Gastrocnemius medialis (tissue), 4 donors: ENCODE measurements around the gene MRGPRE.

ENCODE experiments used
- CTCF ChIP-seq, 5 experiments: fragments of 450-650 bp in 3 of 5; fragments of 200-600 bp in 2 of 5; sonication (generic) in 2 of 5; IDR thresholded peaks in 4 of 5; conservative IDR thresholded peaks in 1 of 5; 1 replicate in 4 of 5; 2 replicates in 1 of 5; pipeline ENCODE4 v1.5.1; 2016 to 2019; ENCODE audit warnings: antibody characterized with exemption in 5 of 5, mild to moderate bottlenecking in 3 of 5, moderate library complexity in 3 of 5
- POLR2A ChIP-seq, 2 donors: fragments of 450-650 bp; IDR thresholded peaks; one replicate each; pipeline ENCODE4 v1.6.1; 2017; ENCODE audit warnings: antibody characterized with exemption in 2 of 2, mild to moderate bottlenecking in 2 of 2, moderate library complexity in 2 of 2

DNA sequence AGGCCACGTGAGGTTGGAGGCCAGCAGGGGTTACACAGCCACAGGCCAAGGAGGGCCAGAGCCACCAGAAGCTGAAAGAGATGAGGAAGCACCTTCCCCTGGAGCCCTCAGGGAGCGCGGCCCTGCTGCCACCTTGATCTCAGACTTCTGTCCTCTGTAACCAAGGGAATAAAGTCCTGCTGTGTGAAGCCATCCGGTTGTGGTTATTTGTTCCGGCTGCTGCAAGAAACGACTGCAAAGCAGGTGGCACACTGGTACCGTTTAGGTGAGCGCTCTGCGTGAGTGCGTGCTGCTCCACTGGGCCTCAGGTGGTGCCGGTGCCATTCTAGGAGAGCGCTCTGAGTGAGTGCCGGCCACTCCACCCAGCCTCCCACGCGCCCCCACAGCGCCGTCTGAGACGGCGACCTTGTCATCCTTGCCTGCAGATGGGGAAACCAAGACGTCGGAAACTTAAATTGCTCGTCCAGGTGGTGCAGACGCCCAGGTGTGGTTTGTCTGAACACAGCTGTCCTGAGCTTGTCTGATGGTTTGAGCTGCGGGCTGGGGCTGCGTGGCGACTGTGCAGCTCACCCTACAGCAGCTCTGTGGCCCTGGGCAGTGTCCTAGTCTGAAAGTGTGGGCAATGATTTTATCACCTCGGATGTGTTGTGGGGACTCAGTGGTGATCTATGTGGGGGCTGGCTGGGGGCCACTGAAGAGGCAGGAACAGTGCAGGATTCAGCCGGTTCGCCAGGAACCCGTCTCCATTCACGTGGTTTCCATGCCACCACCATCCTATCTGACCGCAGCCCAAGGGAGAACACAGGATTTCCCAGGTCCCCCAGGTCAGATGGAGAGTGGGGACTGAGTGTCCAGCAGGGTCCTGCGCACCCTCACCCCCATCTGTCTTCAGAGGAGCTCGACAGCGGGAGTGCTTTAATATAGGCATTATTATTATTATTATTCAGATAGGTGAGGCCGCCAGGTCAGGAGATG, 9.0 kb downstream of the MRGPRE start:
- no peak for TF ChIP-seq CTCF (IDR thresholded peaks at IDR 0.05 in 4 of 5, conservative IDR thresholded peaks at IDR 0.05 in 1 of 5)
- TF ChIP-seq POLR2A (IDR thresholded peaks at IDR 0.05), result no peak
